K562 (cell line): ENCODE measurements around the gene EZH1. TPM values are rescaled to one million over a fixed set of nuclear protein-coding genes. Genes with fewer than 3 reads are reported as not detected.
A peak's percentile ranks its signal among the peaks of the same experiment; 100 is the strongest.

ENCODE experiments used
- ATAC-seq: fragments of 200-7000 bp; cut with Tn5 transposase; 3 replicates; pipeline ENCODE4 v1.9.1; 2020; ENCODE audit warnings: moderate library complexity
- BruUV-seq: library from RNA; stranded (reverse); fragments of 400-500 nt; replicated peaks from 2 replicates; lab custom pipeline; 2021; lab: Mats Ljungman, UMichigan
- CTCF ChIA-PET: fragments of 300-600 bp; formaldehyde crosslinking; extraction: SDS; loops from one replicate; lab custom pipeline; 2021; ENCODE audit warnings: low intra/inter-chr PET ratio; lab: Yijun Ruan, JAX
- POLR2A ChIA-PET: fragments of 300-600, 350-650 bp; sonication (Branson Sonifier 250); formaldehyde crosslinking; extraction: SDS; loops from one replicate; lab custom pipeline; 2021; ENCODE audit warnings: antibody characterized with exemption, inconsistent platforms; lab: Yijun Ruan, JAX
- DNase-seq, 4 experiments: peaks; one replicate each; pipeline versions ENCODE4 v3.0.0 to v3.0.0-alpha.2; 2011 to 2018; ENCODE audit warnings: low spot score in 3 of 4, mixed read lengths in 3 of 4; ENCODE audit errors: extremely low read depth in 1 of 4
- FAIRE-seq: peaks from 2 replicates; lab custom pipeline; 2011; peaks lifted over from hg19 to GRCh38; lab: Jason Lieb, UNC
- H2AFZ ChIP-seq: 2 replicates; pipeline ENCODE4 v1.6.0; 2011; ENCODE audit warnings: low read depth, low read length, control low read depth, inconsistent platforms
- H3K27ac ChIP-seq: fragments of 200-600 bp; 3 replicates; pipeline ENCODE4 v1.8.0; 2011; ENCODE audit warnings: low read depth, mild to moderate bottlenecking, control low read depth, inconsistent platforms, low read length, moderate library complexity, mixed read lengths; ENCODE audit errors: extremely low read depth
- H3K27me3 ChIP-seq, 2 experiments: fragments of 300-600 bp in 1 of 2; 2 replicates in 1 of 2; 3 replicates in 1 of 2; pipeline versions ENCODE4 v1.6.0 to v1.8.0; 2011; ENCODE audit warnings: inconsistent platforms in 2 of 2, low read length in 2 of 2, mild to moderate bottlenecking in 1 of 2, mixed read lengths in 1 of 2, moderate library complexity in 1 of 2; ENCODE audit not compliant: control insufficient read depth in 2 of 2, insufficient read depth in 2 of 2
- H3K36me3 ChIP-seq: fragments of 300-600 bp; 3 replicates; pipeline ENCODE4 v1.8.0; 2011; ENCODE audit warnings: mild to moderate bottlenecking, low read length, inconsistent platforms; ENCODE audit not compliant: control insufficient read depth, insufficient read depth
- H3K4me1 ChIP-seq, 2 experiments: fragments of 200-600 bp in 1 of 2; replicated peaks in 1 of 2; 2 replicates in 1 of 2; 3 replicates in 1 of 2; pipeline versions ENCODE4 v1.5.1 to v1.8.0; 2011; ENCODE audit warnings: inconsistent platforms in 2 of 2, low read length in 2 of 2, mild to moderate bottlenecking in 1 of 2, mixed read lengths in 1 of 2, moderate library complexity in 1 of 2; ENCODE audit not compliant: control insufficient read depth in 2 of 2, insufficient read depth in 2 of 2
- H3K4me2 ChIP-seq: 2 replicates; pipeline ENCODE4 v1.6.1; 2011; ENCODE audit warnings: low read length, control low read depth, inconsistent platforms, mixed read lengths; ENCODE audit not compliant: insufficient read depth
- H3K4me3 ChIP-seq: fragments of 200-600 bp; sonication (generic), shearing (Covaris generic); 2 replicates; pipeline ENCODE4 v1.5.1; 2016; ENCODE audit warnings: control low read depth, inconsistent platforms
- H3K79me2 ChIP-seq: fragments of 200-600 bp; 3 replicates; pipeline ENCODE4 v1.8.0; 2011; ENCODE audit warnings: low read length, inconsistent platforms; ENCODE audit not compliant: control insufficient read depth, insufficient read depth
- H3K9ac ChIP-seq, 2 experiments: 2 replicates each; pipeline versions ENCODE4 v1.6.0 to v1.6.1; 2011; ENCODE audit warnings: low read depth in 2 of 2, low read length in 2 of 2, control low read depth in 1 of 2, inconsistent platforms in 1 of 2, mild to moderate bottlenecking in 1 of 2, mixed read lengths in 1 of 2; ENCODE audit not compliant: insufficient read depth in 1 of 2
- H3K9me1 ChIP-seq: one replicate; pipeline ENCODE4 v1.6.0; 2011; ENCODE audit warnings: inconsistent platforms, mild to moderate bottlenecking, low read length, moderate library complexity; ENCODE audit not compliant: control insufficient read depth, insufficient read depth
- H3K9me3 ChIP-seq: replicated peaks from 2 replicates; pipeline ENCODE4 v1.5.1; 2011; ENCODE audit warnings: low read depth, low read length, inconsistent platforms; ENCODE audit not compliant: control insufficient read depth, insufficient read depth
- H4K20me1 ChIP-seq: replicated peaks from 2 replicates; pipeline ENCODE4 v1.6.1; 2011; ENCODE audit warnings: low read length, inconsistent platforms, mixed read lengths; ENCODE audit not compliant: control insufficient read depth, insufficient read depth
- CREBBP ChIP-seq: IDR thresholded peaks from one replicate; pipeline ENCODE4 v1.6.1; 2012; ENCODE audit warnings: low read depth, mild to moderate bottlenecking, control low read depth, inconsistent platforms, low read length
- EHMT2 ChIP-seq: fragments of 450-650 bp; IDR thresholded peaks from 2 replicates; pipeline ENCODE4 v1.6.1; 2018; ENCODE audit warnings: antibody characterized with exemption
- NR2C2 ChIP-seq, 2 experiments: fragments of 200-800 bp in 1 of 2; sonication (Bioruptor generic) in 1 of 2; sonication (generic) in 1 of 2; formaldehyde crosslinking in 1 of 2; IDR thresholded peaks; 2 replicates each; pipeline versions ENCODE4 v1.6.1 to v1.8.0; 2016 to 2022; ENCODE audit warnings: mild to moderate bottlenecking in 1 of 2, missing compliant biosample characterization in 1 of 2, missing genetic modification characterization in 1 of 2, missing genetic modification reagents in 1 of 2
- RAD51 ChIP-seq: fragments of 450-650 bp; IDR thresholded peaks from 2 replicates; pipeline ENCODE4 v1.7.1; 2016; ENCODE audit warnings: low read depth, mild to moderate bottlenecking, borderline replicate concordance
- RREB1 ChIP-seq: fragments of 250-450 bp; sonication (Bioruptor Pico); IDR thresholded peaks from 2 replicates; pipeline ENCODE4 v1.4.0; 2020
- SNRNP70 ChIP-seq: fragments of 200-400 bp; formaldehyde crosslinking; optimal IDR thresholded peaks from 2 replicates; pipeline ENCODE3; 2017; ENCODE audit warnings: low read depth, low read length
- YY1 ChIP-seq, 3 experiments: IDR thresholded peaks; 2 replicates each; pipeline ENCODE4 v1.6.1; 2011; ENCODE audit warnings: low read length in 2 of 3, mild to moderate bottlenecking in 2 of 3, moderate library complexity in 2 of 3, borderline replicate concordance in 1 of 3, control low read depth in 1 of 3, low read depth in 1 of 3; ENCODE audit not compliant: insufficient read depth in 3 of 3, insufficient replicate concordance in 2 of 3, control insufficient read depth in 1 of 3, insufficient read length in 1 of 3; ENCODE audit errors: extremely low read depth in 1 of 3
- ZFX ChIP-seq: sonication (generic); formaldehyde crosslinking; IDR thresholded peaks from 2 replicates; pipeline ENCODE4 v1.8.0; 2022; ENCODE audit warnings: mild to moderate bottlenecking, missing genetic modification reagents, moderate library complexity
- WGBS: fragments of 100-300 bp; shearing (Covaris generic); methylation state at CpG from one replicate; pipeline ENCODE4 v1.1.6; 2016; ENCODE audit warnings: low coverage, mixed read lengths; ENCODE audit not compliant: insufficient coverage; ENCODE audit errors: missing lambda C conversion rate; 5-methylcytosine and 5-hydroxymethylcytosine counted together
- in situ Hi-C: fragments of 300-500 bp; cut with MboI; formaldehyde crosslinking; loops from 4 replicates; pipeline ENCODE4 v1.15.0; 2018; ENCODE audit warnings: inconsistent platforms, mixed read lengths
- intact Hi-C: fragments of 100-400 bp; cut with micrococcal nuclease; formaldehyde crosslinking; loops from 2 replicates; pipeline ENCODE4 v1.14.2; 2022
- polyA plus RNA-seq, 8 experiments: library from polyadenylated mRNA; depleted of rRNA in 4 of 8; stranded (reverse) in 5 of 8; unstranded in 3 of 8; fragments of >200 nt; fragmentation: Nextera tagmentation in 2 of 8; fragmentation: Illumina TruSeq in 1 of 8; extraction: Ambion mirVana in 2 of 8; extraction: Trizol in 1 of 8; gene quantifications; 2 replicates each; pipeline versions ENCODE4 v1.2.1 to v1.2.3, GENCODE V29; 2011 to 2014; ENCODE audit warnings: inconsistent platforms in 1 of 8, missing spikeins in 1 of 8
- total RNA-seq, 7 experiments: library from RNA; depleted of rRNA in 6 of 7; stranded (reverse); fragments of >200 nt in 6 of 7; fragmentation: Illumina TruSeq in 2 of 7; extraction: Trizol in 2 of 7; gene quantifications; 2 replicates each; pipeline versions ENCODE4 v1.2.1 to v1.2.3, GENCODE V29; 2011 to 2021; ENCODE audit warnings: low replicate concordance in 1 of 7
- TF ChIP-seq, protein P1 (sequence below): fragments of 250-450 bp; sonication (Bioruptor Pico); IDR thresholded peaks from 2 replicates; pipeline ENCODE4 v1.8.0; 2022; ENCODE audit warnings: inconsistent platforms, mild to moderate bottlenecking, moderate library complexity, borderline replicate concordance

The EZH1 gene
- total and polyA plus RNA-seq, 9 of the 15 experiments (the other 6 are each of a cell fraction or from before 2014, with no cell fraction given) = 8.6 to 40.8 (median 22.9) TPM

DNA sequence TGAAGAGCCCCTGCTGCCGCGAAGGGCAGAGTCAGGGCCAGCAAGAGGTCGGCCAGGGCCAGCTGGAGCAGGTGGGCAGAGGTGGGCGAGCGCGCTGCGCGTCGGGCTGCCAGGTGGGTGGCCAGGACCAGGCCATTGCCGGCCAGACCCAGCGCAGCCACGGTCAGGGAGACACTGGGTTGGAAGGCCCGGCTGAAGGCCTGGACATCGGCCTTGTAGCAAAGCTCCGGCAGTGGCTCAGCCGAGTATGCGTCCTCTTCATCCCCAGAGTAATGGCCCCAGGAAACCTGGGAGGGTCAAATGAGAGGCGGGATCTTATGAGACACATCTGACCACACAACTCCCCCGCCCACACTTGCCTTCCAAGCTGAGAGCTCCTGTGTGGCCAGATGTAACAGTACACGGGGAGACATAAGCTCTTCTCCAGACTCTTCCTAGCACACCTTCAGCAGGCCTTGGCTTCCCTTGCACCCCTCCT, 64.5 kb downstream of the EZH1 start:
- in situ Hi-C loops = no loop called here
- no peaks in the 10 kb centered on the region for H3K27me3 ChIP-seq
- intact Hi-C loops = loop anchor here (1.0 kb wide), 1 partner anchor 103 kb away; the partner anchor contains the start of gene PSMC3IP
- H3K4me1 ChIP-seq = peaks cover 28 to 76% of the 10 kb centered on the region in 2 experiments
- 52% methylated on average over 17 of the region's 20 CpGs for WGBS
- DNase-seq = peak; percentile 68 to 87 (median 74)
- H3K4me2 ChIP-seq = peak overlapping the region; percentile 67
- no peaks in the 10 kb centered on the region for H3K9me3 ChIP-seq
- H3K9me1 ChIP-seq = no peaks in the 10 kb centered on the region
- H2AFZ ChIP-seq = peak overlapping the region; percentile 85
- FAIRE-seq = peak; percentile 92
- H3K9ac ChIP-seq = peak overlapping the region; percentile 67 to 90
- H3K27ac ChIP-seq = peak overlapping the region; percentile 95
- no peaks in the 10 kb centered on the region for H4K20me1 ChIP-seq
- H3K36me3 ChIP-seq = no peaks in the 10 kb centered on the region
- peak overlapping the region; percentile 34 for H3K4me3 ChIP-seq
- ChIA-PET CTCF (interaction anchor here (1.1 to 1.5 kb wide), 3 partner anchors 72 to 102 kb away, joined by 3 to 6 read pairs (median 4); no protein-coding TSS in a partner anchor), POLR2A (interaction anchor here (0.5 to 3.2 kb wide), 10 partner anchors 10 to 1485 kb away, joined by 3 to 24 read pairs (median 6); partner anchors contain the start of gene PSMC3IP)
- peak; percentile 5 for ATAC-seq
- no TSS peak for BruUV-seq
- H3K79me2 ChIP-seq = peaks cover 23% of the 10 kb centered on the region
- TF ChIP-seq RREB1 = 0 out of 2 replicates have a peak, but pooled peaks have one; percentile 49
- TF ChIP-seq, protein P1, sequence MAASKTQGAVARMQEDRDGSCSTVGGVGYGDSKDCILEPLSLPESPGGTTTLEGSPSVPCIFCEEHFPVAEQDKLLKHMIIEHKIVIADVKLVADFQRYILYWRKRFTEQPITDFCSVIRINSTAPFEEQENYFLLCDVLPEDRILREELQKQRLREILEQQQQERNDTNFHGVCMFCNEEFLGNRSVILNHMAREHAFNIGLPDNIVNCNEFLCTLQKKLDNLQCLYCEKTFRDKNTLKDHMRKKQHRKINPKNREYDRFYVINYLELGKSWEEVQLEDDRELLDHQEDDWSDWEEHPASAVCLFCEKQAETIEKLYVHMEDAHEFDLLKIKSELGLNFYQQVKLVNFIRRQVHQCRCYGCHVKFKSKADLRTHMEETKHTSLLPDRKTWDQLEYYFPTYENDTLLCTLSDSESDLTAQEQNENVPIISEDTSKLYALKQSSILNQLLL (CRISPR knock-in tag) = no peak
- TF ChIP-seq SNRNP70 = no peak
- no peak for TF ChIP-seq RAD51
- peak in 1 of 3 experiments; percentile 63 for TF ChIP-seq YY1 (IDR thresholded peaks at IDR 0.05; ENCODE audit: borderline replicate concordance in 1 of 3, control insufficient read depth in 1 of 3, extremely low read depth in 1 of 3, insufficient read depth in 3 of 3, insufficient read length in 1 of 3, insufficient replicate concordance in 2 of 3, low read depth in 1 of 3, low read length in 2 of 3)
- no peak for TF ChIP-seq NR2C2 (CRISPR knock-in tag; IDR thresholded peaks at IDR 0.05)
- peak; percentile 20; the same call in 1 of the 2 replicates for TF ChIP-seq NR2C2 (tag; IDR thresholded peaks at IDR 0.05)
- peak; percentile 76 for TF ChIP-seq EHMT2
- TF ChIP-seq ZFX = peak; percentile 58; the same call in 1 of the 2 replicates
- TF ChIP-seq CREBBP = no peak
